PC-3 (cell line): ENCODE results near the gene EIF2S2. TPM values are rescaled to one million over a fixed set of nuclear protein-coding genes. Genes with fewer than 3 reads are reported as not detected.

ENCODE experiments used
- ATAC-seq: fragments of 200-7000 bp; cut with Tn5 transposase; 2 replicates; pipeline ENCODE4 v1.9.1; 2020; ENCODE audit warnings: mild to moderate bottlenecking, moderate library complexity
- BruUV-seq: library from RNA; stranded (reverse); fragments of 400-500 nt; replicated peaks from 2 replicates; lab custom pipeline; 2021; lab: Mats Ljungman, UMichigan
- CTCF ChIA-PET: fragments of 300-600 bp; sonication (Branson Sonifier 250); formaldehyde crosslinking; loops from one replicate; lab custom pipeline; 2022; ENCODE audit warnings: antibody characterized with exemption; lab: Charles Lee
- POLR2A ChIA-PET: fragments of 300-600 bp; sonication (Branson Sonifier 250); formaldehyde crosslinking; loops from one replicate; lab custom pipeline; 2022; ENCODE audit warnings: antibody characterized with exemption; ENCODE audit not compliant: unreplicated experiment; lab: Charles Lee
- DNase-seq: peaks from one replicate; pipeline ENCODE4 v3.0.0-alpha.2; 2015
- H2AFZ ChIP-seq: fragments of 300-600 bp; sonication (generic); 2 replicates; pipeline ENCODE4 v1.6.0; 2016; ENCODE audit warnings: antibody characterized with exemption, low read length
- H3F3A ChIP-seq: fragments of 300-600 bp; sonication (generic); one replicate; pipeline ENCODE4 v1.6.0; 2017; ENCODE audit warnings: antibody characterized with exemption, low read length, control low read depth, mild to moderate bottlenecking; ENCODE audit not compliant: unreplicated experiment
- H3K27ac ChIP-seq: fragments of 300-600 bp; sonication (generic); 2 replicates; pipeline ENCODE4 v1.5.1; 2016; ENCODE audit warnings: mild to moderate bottlenecking, low read length
- H3K27me3 ChIP-seq: fragments of 300-600 bp; sonication (generic); 2 replicates; pipeline ENCODE4 v1.6.1; 2016; ENCODE audit warnings: low read length, mixed read lengths
- H3K36me3 ChIP-seq: fragments of 300-600 bp; sonication (generic); 2 replicates; pipeline ENCODE4 v1.6.1; 2016; ENCODE audit warnings: low read depth, mixed run types, low read length, mixed read lengths
- H3K4me1 ChIP-seq: fragments of 300-600 bp; sonication (generic); 2 replicates; pipeline ENCODE4 v1.5.1; 2016; ENCODE audit warnings: low read length; ENCODE audit not compliant: insufficient read depth
- H3K4me2 ChIP-seq: fragments of 300-600 bp; sonication (generic); 2 replicates; pipeline ENCODE4 v1.6.0; 2016; ENCODE audit warnings: low read length
- H3K4me3 ChIP-seq: fragments of 300-600 bp; sonication (generic); 2 replicates; pipeline ENCODE4 v1.5.1; 2016; ENCODE audit warnings: mild to moderate bottlenecking, low read length, mixed read lengths
- H3K79me2 ChIP-seq: fragments of 300-600 bp; sonication (generic); 2 replicates; pipeline ENCODE4 v1.6.1; 2017; ENCODE audit warnings: low read length, mixed read lengths
- H3K9ac ChIP-seq: fragments of 300-600 bp; sonication (generic); 2 replicates; pipeline ENCODE4 v1.6.0; 2016; ENCODE audit warnings: mild to moderate bottlenecking, low read length
- H3K9me2 ChIP-seq: fragments of 300-600 bp; sonication (generic); replicated peaks from 2 replicates; pipeline ENCODE4 v1.6.1; 2016; ENCODE audit warnings: mixed run types, low read length, mixed read lengths
- H3K9me3 ChIP-seq: fragments of 300-600 bp; sonication (generic); 2 replicates; pipeline ENCODE4 v1.6.1; 2016; ENCODE audit warnings: low read length, mixed read lengths
- H4K20me1 ChIP-seq: fragments of 300-600 bp; sonication (generic); 2 replicates; pipeline ENCODE4 v1.6.1; 2016; ENCODE audit warnings: low read length, mixed read lengths
- EZH2 ChIP-seq: fragments of 300-600 bp; sonication (generic); IDR thresholded peaks from one replicate; pipeline ENCODE4 v1.6.1; 2017; ENCODE audit warnings: antibody characterized with exemption, mild to moderate bottlenecking, low read length; ENCODE audit not compliant: unreplicated experiment
- EZH2phosphoT487 ChIP-seq: fragments of 300-600 bp; sonication (generic); IDR thresholded peaks from 2 replicates; pipeline ENCODE4 v1.6.1; 2018; ENCODE audit warnings: mild to moderate bottlenecking, antibody characterized with exemption, low read length, borderline replicate concordance
- intact Hi-C: fragments of 100-400 bp; cut with micrococcal nuclease; formaldehyde crosslinking; loops from 2 replicates; pipeline ENCODE4 v1.9.0; 2023
- total RNA-seq: library from RNA; depleted of rRNA; stranded (reverse); fragments of >200 nt; gene quantifications from 2 replicates; pipeline ENCODE4 v1.2.3, GENCODE V29; 2014
- TF ChIP-seq, protein P1 (sequence below): fragments of 300-600 bp; sonication (generic); conservative IDR thresholded peaks from 2 replicates; pipeline ENCODE4 v1.5.1; 2017; ENCODE audit warnings: antibody characterized with exemption, low read depth, mild to moderate bottlenecking, low read length

The EIF2S2 gene
- total RNA-seq, 1 experiment from 2014 or later: 83.4 TPM

DNA sequence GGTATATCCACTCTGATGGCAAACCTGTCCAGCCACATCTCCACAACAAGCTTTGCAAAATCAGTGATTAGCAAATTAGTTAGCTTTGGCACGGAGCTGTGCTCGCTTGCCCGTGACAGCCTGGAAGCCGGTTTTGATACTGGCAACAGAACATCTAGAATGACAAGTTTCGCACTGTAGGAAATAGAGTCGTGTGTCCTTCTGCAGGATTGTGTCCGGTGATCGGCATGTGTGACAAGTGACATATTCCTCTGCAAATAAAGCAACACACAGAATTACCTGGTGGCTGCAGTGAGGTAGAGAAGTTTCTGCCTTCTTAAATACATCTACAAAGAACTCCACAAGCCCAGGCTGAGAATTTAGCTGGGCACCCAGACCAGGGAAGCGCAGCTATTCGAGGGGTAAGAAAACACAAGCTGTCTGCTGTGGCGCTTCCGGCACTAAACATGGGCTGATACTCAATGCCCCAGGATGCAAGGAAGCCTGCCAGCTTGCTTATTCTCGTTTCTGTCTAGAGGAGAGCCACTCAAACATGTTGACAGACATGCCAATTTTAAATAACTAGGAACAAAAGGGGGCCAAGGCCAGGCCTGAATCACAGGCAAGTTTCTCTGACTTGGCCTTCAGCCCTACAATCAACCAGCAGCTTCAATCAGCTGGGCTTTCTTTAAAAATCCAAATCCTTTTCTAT lies 22.2 kb downstream of the EIF2S2 start:
- BruUV-seq: no TSS peak
- H3K27me3 ChIP-seq: no peaks in the 10 kb centered on the region
- ATAC-seq (no peak), DNase-seq (no peak)
- H3K4me2 ChIP-seq: no peak overlapping the region
- H3K36me3 ChIP-seq: peaks cover 80% of the 10 kb centered on the region
- peaks cover 3% of the 10 kb centered on the region; the same call in 1 of the 2 replicates for H3K79me2 ChIP-seq
- H2AFZ ChIP-seq: no peak overlapping the region
- H4K20me1 ChIP-seq: peaks cover 18% of the 10 kb centered on the region; the same call in 1 of the 2 replicates
- H3K9me3 ChIP-seq: no peaks in the 10 kb centered on the region
- H3K27ac ChIP-seq: no peak overlapping the region
- no peaks in the 10 kb centered on the region for H3K9me2 ChIP-seq
- H3K4me3 ChIP-seq: no peak overlapping the region
- ChIA-PET CTCF (no interaction called here), POLR2A (no interaction called here)
- TF ChIP-seq EZH2phosphoT487 (no peak), EZH2 (no peak)
- TF ChIP-seq, protein P1, sequence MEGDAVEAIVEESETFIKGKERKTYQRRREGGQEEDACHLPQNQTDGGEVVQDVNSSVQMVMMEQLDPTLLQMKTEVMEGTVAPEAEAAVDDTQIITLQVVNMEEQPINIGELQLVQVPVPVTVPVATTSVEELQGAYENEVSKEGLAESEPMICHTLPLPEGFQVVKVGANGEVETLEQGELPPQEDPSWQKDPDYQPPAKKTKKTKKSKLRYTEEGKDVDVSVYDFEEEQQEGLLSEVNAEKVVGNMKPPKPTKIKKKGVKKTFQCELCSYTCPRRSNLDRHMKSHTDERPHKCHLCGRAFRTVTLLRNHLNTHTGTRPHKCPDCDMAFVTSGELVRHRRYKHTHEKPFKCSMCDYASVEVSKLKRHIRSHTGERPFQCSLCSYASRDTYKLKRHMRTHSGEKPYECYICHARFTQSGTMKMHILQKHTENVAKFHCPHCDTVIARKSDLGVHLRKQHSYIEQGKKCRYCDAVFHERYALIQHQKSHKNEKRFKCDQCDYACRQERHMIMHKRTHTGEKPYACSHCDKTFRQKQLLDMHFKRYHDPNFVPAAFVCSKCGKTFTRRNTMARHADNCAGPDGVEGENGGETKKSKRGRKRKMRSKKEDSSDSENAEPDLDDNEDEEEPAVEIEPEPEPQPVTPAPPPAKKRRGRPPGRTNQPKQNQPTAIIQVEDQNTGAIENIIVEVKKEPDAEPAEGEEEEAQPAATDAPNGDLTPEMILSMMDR: no peak
- H3F3A ChIP-seq: peaks cover 17% of the 10 kb centered on the region
- no peak overlapping the region for H3K9ac ChIP-seq
- no peaks in the 10 kb centered on the region for H3K4me1 ChIP-seq
- intact Hi-C loops: no loop called here

DNA sequence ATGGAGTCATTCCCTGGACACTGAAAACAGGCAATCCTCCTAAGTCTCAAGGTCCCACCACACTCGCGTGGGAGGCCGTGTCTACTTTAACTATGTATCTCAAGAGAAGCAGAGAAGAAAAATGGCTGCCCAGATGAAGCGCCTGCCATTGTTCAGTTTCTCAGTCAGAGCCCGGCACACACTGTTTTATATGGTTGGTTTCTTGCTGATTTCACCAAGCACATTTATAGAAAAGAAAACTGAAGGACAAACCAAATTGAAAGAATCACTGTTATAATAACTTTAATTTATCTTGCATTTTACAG lies 22.9 kb downstream of the EIF2S2 start:
- CTCF ChIA-PET: no interaction called here
- no peak for DNase-seq
- Histone ChIP-seq H3K79me2 (no peaks in the 10 kb centered on the region; the same call in 1 of the 2 replicates), H3K4me2 (no peak overlapping the region), H3K27me3 (no peaks in the 10 kb centered on the region), H3K9me3 (no peaks in the 10 kb centered on the region), H3K4me3 (no peak overlapping the region), H3K27ac (no peak overlapping the region), H2AFZ (no peak overlapping the region), H3K4me1 (no peaks in the 10 kb centered on the region), H3K9ac (no peak overlapping the region), H3K36me3 (peaks cover 74% of the 10 kb centered on the region), H4K20me1 (peaks cover 18% of the 10 kb centered on the region; the same call in 1 of the 2 replicates), H3K9me2 (no peaks in the 10 kb centered on the region), H3F3A (peaks cover 17% of the 10 kb centered on the region)
- TF ChIP-seq, protein P1: no peak
- TF ChIP-seq EZH2: no peak
- no peak for TF ChIP-seq EZH2phosphoT487
- POLR2A ChIA-PET: no interaction called here
- intact Hi-C loops: no loop called here
- no peak for ATAC-seq
- no TSS peak for BruUV-seq
